GM12878 (cell line): ENCODE results near the gene DOCK7. TPM values are rescaled to one million over a fixed set of nuclear protein-coding genes. Genes with fewer than 3 reads are reported as not detected.

Experiments
- ASH2L ChIP-seq: fragments of 300-600, 200-600 bp; sonication (generic); IDR thresholded peaks from 2 replicates; pipeline ENCODE4 v1.6.1; 2017; ENCODE audit warnings: low read depth, mild to moderate bottlenecking, borderline replicate concordance
- CBFB ChIP-seq: IDR thresholded peaks from 2 replicates; pipeline ENCODE4 v1.6.1; 2016; ENCODE audit warnings: antibody characterized with exemption, low read depth
- DPF2 ChIP-seq: fragments of 450-650 bp; IDR thresholded peaks from 2 replicates; pipeline ENCODE4 v1.6.1; 2017; ENCODE audit warnings: mild to moderate bottlenecking
- EGR1 ChIP-seq, 2 experiments: IDR thresholded peaks; 1 replicate in 1 of 2; 2 replicates in 1 of 2; pipeline ENCODE4 v1.6.1; 2011 to 2012; ENCODE audit warnings: low read depth in 2 of 2, low read length in 2 of 2, borderline replicate concordance in 1 of 2, mild to moderate bottlenecking in 1 of 2, moderate library complexity in 1 of 2
- HCFC1 ChIP-seq: fragments of 150-350 bp; IDR thresholded peaks from 2 replicates; pipeline ENCODE4 v1.6.1; 2014; ENCODE audit warnings: low read length
- IKZF1 ChIP-seq: fragments of 450-650 bp; conservative IDR thresholded peaks from 2 replicates; pipeline ENCODE4 v1.6.1; 2017; ENCODE audit warnings: antibody characterized with exemption, mild to moderate bottlenecking
- LARP7 ChIP-seq: fragments of 450-650 bp; IDR thresholded peaks from 2 replicates; pipeline ENCODE4 v1.6.1; 2017; ENCODE audit warnings: mild to moderate bottlenecking
- MEF2B ChIP-seq: fragments of 450-650 bp; IDR thresholded peaks from 2 replicates; pipeline ENCODE4 v1.6.1; 2018; ENCODE audit warnings: mild to moderate bottlenecking, moderate library complexity; ENCODE audit not compliant: partially characterized antibody, poor library complexity, severe bottlenecking
- POLR2A ChIP-seq: IDR thresholded peaks from 2 replicates; pipeline ENCODE4 v1.6.1; 2011; ENCODE audit warnings: low read depth, mild to moderate bottlenecking, low read length
- POU2F2 ChIP-seq: IDR thresholded peaks from 3 replicates; pipeline ENCODE4 v1.6.1; 2011; ENCODE audit warnings: low read depth, mild to moderate bottlenecking, low read length, borderline replicate concordance
- RB1 ChIP-seq: fragments of 450-650 bp; formaldehyde crosslinking; IDR thresholded peaks from 2 replicates; pipeline ENCODE4 v1.6.1; 2017; ENCODE audit warnings: mild to moderate bottlenecking, borderline replicate concordance
- RELA ChIP-seq: fragments of 450-650 bp; IDR thresholded peaks from 2 replicates; pipeline ENCODE4 v1.8.0; 2014; ENCODE audit warnings: borderline replicate concordance; ENCODE audit not compliant: partially characterized antibody
- RUNX3 ChIP-seq: IDR thresholded peaks from 2 replicates; pipeline ENCODE4 v1.6.1; 2012; ENCODE audit warnings: low read length, inconsistent platforms
- SMAD1 ChIP-seq: fragments of 450-650 bp; IDR thresholded peaks from 2 replicates; pipeline ENCODE4 v1.6.1; 2018; ENCODE audit warnings: mild to moderate bottlenecking, low read depth; ENCODE audit not compliant: partially characterized antibody
- SMAD5 ChIP-seq: IDR thresholded peaks from 2 replicates; pipeline ENCODE4 v1.6.1; 2016; ENCODE audit warnings: antibody characterized with exemption, low read depth
- SUZ12 ChIP-seq: fragments of 200-600 bp; sonication (generic); IDR thresholded peaks from one replicate; pipeline ENCODE4 v1.6.1; 2018; ENCODE audit warnings: antibody characterized with exemption, mild to moderate bottlenecking; ENCODE audit not compliant: unreplicated experiment
- ZNF207 ChIP-seq: fragments of 450-650 bp; IDR thresholded peaks from 2 replicates; pipeline ENCODE4 v1.6.1; 2014; ENCODE audit warnings: antibody characterized with exemption, mild to moderate bottlenecking, borderline replicate concordance
- ZNF217 ChIP-seq: fragments of 450-650 bp; IDR thresholded peaks from 2 replicates; pipeline ENCODE4 v1.6.1; 2017; ENCODE audit warnings: antibody characterized with exemption, mild to moderate bottlenecking
- polyA plus RNA-seq, 11 experiments: library from polyadenylated mRNA; depleted of rRNA in 4 of 11; unstranded in 6 of 11; stranded (reverse) in 5 of 11; fragments of >200 nt; fragmentation: Nextera tagmentation in 4 of 11; fragmentation: Illumina TruSeq in 1 of 11; extraction: Ambion mirVana in 4 of 11; extraction: Trizol in 1 of 11; gene quantifications; 1 replicate in 1 of 11; 2 replicates in 10 of 11; pipeline versions ENCODE4 v1.2.1 to v1.2.3, GENCODE V29; 2011 to 2016; ENCODE audit warnings: inconsistent platforms in 2 of 11, missing spikeins in 2 of 11, low read depth in 1 of 11
- total RNA-seq, 4 experiments: library from RNA; depleted of rRNA in 3 of 4; stranded (reverse); fragments of >200 nt in 3 of 4; fragmentation: Illumina TruSeq in 1 of 4; extraction: Trizol in 1 of 4; gene quantifications; 2 replicates each; pipeline versions ENCODE4 v1.2.1 to v1.2.3, GENCODE V29; 2013 to 2021
- TF ChIP-seq, protein P1 (sequence below): IDR thresholded peaks from 2 replicates; pipeline ENCODE4 v1.6.1; 2012; ENCODE audit warnings: low read depth, low read length, improper control_type of control experiment
- TF ChIP-seq, protein P2 (sequence below): fragments of 450-650 bp; IDR thresholded peaks from 2 replicates; pipeline ENCODE4 v1.6.1; 2016; ENCODE audit warnings: mild to moderate bottlenecking
- TF ChIP-seq, protein P3 (sequence below): fragments of 450-650 bp; IDR thresholded peaks from 2 replicates; pipeline ENCODE4 v1.6.1; 2017; ENCODE audit warnings: low read depth, mild to moderate bottlenecking, moderate library complexity
- TF ChIP-seq, protein P4 (sequence below): fragments of 450-650 bp; IDR thresholded peaks from 2 replicates; pipeline ENCODE4 v1.6.1; 2018; ENCODE audit warnings: borderline replicate concordance, mild to moderate bottlenecking; ENCODE audit not compliant: partially characterized antibody
- TF ChIP-seq, protein P5 (sequence below): fragments of 450-650 bp; IDR thresholded peaks from 2 replicates; pipeline ENCODE4 v1.6.1; 2016; ENCODE audit warnings: mild to moderate bottlenecking
- TF ChIP-seq, protein P6 (sequence below): IDR thresholded peaks from 2 replicates; pipeline ENCODE4 v1.6.1; 2012; ENCODE audit warnings: low read depth, low read length, improper control_type of control experiment

DOCK7 gene
- total and polyA plus RNA-seq, 10 of the 15 experiments (the other 5 are each of a cell fraction or from before 2014, with no cell fraction given), result 4.8 to 34.6 (median 26.9) TPM

DNA sequence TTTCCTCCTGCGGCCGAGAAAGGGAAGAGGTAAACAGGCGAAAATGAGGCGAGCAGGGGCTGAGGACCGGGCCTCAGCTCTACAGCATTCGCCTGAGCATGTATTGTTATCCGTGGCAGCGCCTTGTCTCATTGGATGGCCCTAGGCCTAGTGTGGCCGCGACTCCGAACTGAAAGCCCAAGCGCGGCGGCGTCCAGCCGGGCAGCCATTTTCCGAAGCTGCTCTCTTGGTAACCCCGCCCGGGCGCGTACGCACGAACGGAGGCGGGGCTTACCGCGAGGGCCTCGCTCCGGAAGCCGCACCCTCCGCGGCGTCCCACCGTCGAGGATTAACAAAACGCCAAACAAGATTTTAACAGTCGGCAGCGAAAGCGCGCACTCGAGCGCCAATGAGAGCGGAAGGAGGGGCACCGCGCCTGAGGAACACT is 252.1 kb downstream of the DOCK7 start (continued):
- TF ChIP-seq, protein P1, sequence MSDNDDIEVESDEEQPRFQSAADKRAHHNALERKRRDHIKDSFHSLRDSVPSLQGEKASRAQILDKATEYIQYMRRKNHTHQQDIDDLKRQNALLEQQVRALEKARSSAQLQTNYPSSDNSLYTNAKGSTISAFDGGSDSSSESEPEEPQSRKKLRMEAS, result peak; percentile 25
- TF ChIP-seq EGR1 (IDR thresholded peaks at IDR 0.05; ENCODE audit: borderline replicate concordance in 1 of 2, low read depth in 2 of 2, low read length in 2 of 2) (peak in 1 of 2 experiments; percentile 6; a peak in 1 of 3 replicates), RB1 (0 out of 2 replicates have a peak, but pooled peaks have one; percentile 19), ZNF207 (peak; percentile 92), SMAD1 (peak; percentile 28), RELA (peak; percentile 19), POLR2A (peak; percentile 97), SMAD5 (peak; percentile 88), POU2F2 (peak; percentile 69; the same call in 2 of the 3 replicates), LARP7 (peak; percentile 36; the same call in 1 of the 2 replicates), SUZ12 (no peak), ASH2L (peak; percentile 75; the same call in 1 of the 2 replicates), DPF2 (0 out of 2 replicates have a peak, but pooled peaks have one; percentile 44), ZNF217 (no peak), HCFC1 (peak; percentile 40), MEF2B (no peak), CBFB (peak; percentile 74; the same call in 1 of the 2 replicates), RUNX3 (peak; percentile 26; the same call in 1 of the 2 replicates), IKZF1 (peak; percentile 79; the same call in 1 of the 2 replicates)
- TF ChIP-seq, protein P2, sequence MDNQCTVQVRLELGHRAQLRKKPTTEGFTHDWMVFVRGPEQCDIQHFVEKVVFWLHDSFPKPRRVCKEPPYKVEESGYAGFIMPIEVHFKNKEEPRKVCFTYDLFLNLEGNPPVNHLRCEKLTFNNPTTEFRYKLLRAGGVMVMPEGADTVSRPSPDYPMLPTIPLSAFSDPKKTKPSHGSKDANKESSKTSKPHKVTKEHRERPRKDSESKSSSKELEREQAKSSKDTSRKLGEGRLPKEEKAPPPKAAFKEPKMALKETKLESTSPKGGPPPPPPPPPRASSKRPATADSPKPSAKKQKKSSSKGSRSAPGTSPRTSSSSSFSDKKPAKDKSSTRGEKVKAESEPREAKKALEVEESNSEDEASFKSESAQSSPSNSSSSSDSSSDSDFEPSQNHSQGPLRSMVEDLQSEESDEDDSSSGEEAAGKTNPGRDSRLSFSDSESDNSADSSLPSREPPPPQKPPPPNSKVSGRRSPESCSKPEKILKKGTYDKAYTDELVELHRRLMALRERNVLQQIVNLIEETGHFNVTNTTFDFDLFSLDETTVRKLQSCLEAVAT, result peak; percentile 64
- TF ChIP-seq, protein P3, sequence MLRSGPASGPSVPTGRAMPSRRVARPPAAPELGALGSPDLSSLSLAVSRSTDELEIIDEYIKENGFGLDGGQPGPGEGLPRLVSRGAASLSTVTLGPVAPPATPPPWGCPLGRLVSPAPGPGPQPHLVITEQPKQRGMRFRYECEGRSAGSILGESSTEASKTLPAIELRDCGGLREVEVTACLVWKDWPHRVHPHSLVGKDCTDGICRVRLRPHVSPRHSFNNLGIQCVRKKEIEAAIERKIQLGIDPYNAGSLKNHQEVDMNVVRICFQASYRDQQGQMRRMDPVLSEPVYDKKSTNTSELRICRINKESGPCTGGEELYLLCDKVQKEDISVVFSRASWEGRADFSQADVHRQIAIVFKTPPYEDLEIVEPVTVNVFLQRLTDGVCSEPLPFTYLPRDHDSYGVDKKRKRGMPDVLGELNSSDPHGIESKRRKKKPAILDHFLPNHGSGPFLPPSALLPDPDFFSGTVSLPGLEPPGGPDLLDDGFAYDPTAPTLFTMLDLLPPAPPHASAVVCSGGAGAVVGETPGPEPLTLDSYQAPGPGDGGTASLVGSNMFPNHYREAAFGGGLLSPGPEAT, result peak; percentile 79
- TF ChIP-seq, protein P4, sequence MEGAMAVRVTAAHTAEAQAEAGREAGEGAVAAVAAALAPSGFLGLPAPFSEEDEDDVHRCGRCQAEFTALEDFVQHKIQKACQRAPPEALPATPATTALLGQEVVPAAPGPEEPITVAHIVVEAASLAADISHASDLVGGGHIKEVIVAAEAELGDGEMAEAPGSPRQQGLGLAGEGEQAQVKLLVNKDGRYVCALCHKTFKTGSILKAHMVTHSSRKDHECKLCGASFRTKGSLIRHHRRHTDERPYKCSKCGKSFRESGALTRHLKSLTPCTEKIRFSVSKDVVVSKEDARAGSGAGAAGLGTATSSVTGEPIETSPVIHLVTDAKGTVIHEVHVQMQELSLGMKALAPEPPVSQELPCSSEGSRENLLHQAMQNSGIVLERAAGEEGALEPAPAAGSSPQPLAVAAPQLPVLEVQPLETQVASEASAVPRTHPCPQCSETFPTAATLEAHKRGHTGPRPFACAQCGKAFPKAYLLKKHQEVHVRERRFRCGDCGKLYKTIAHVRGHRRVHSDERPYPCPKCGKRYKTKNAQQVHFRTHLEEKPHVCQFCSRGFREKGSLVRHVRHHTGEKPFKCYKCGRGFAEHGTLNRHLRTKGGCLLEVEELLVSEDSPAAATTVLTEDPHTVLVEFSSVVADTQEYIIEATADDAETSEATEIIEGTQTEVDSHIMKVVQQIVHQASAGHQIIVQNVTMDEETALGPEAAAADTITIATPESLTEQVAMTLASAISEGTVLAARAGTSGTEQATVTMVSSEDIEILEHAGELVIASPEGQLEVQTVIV, result peak; percentile 61
- TF ChIP-seq, protein P5, sequence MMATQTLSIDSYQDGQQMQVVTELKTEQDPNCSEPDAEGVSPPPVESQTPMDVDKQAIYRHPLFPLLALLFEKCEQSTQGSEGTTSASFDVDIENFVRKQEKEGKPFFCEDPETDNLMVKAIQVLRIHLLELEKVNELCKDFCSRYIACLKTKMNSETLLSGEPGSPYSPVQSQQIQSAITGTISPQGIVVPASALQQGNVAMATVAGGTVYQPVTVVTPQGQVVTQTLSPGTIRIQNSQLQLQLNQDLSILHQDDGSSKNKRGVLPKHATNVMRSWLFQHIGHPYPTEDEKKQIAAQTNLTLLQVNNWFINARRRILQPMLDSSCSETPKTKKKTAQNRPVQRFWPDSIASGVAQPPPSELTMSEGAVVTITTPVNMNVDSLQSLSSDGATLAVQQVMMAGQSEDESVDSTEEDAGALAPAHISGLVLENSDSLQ, result no peak
- TF ChIP-seq, protein P6, sequence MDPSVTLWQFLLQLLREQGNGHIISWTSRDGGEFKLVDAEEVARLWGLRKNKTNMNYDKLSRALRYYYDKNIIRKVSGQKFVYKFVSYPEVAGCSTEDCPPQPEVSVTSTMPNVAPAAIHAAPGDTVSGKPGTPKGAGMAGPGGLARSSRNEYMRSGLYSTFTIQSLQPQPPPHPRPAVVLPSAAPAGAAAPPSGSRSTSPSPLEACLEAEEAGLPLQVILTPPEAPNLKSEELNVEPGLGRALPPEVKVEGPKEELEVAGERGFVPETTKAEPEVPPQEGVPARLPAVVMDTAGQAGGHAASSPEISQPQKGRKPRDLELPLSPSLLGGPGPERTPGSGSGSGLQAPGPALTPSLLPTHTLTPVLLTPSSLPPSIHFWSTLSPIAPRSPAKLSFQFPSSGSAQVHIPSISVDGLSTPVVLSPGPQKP, result peak; percentile 63; the same call in 1 of the 2 replicates
